ENCODE data around the gene MGMT. TPM values are rescaled to one million over a fixed set of nuclear protein-coding genes. Genes with fewer than 3 reads are reported as not detected.

Gene MGMT
- total RNA-seq, 1 donor from 2014 or later = 19.4 TPM

DNA sequence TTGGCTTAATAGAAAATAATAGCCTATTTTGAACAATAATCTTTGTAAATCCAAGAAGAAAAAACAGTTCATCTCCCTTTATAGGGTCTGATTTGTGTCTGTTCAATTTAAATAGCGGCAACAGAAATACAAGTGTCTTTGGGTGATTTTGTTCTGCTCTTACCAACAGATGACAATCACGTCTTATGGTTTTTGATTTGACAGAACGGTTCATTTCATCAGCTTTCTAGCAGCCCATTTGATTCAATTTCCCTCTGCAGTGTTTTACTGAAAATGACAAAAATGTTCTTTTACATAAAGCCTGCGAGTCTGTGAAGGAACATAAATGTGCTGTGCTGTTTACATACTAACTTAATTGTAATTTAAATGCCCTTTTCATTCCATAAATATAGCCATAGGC, 180.5 kb downstream of the MGMT start:
- no peaks in the 10 kb centered on the region for H3K36me3 ChIP-seq
- no peak overlapping the region for H3K4me3 ChIP-seq
- no peaks in the 10 kb centered on the region for H3K9me3 ChIP-seq
- TF ChIP-seq, protein P1, sequence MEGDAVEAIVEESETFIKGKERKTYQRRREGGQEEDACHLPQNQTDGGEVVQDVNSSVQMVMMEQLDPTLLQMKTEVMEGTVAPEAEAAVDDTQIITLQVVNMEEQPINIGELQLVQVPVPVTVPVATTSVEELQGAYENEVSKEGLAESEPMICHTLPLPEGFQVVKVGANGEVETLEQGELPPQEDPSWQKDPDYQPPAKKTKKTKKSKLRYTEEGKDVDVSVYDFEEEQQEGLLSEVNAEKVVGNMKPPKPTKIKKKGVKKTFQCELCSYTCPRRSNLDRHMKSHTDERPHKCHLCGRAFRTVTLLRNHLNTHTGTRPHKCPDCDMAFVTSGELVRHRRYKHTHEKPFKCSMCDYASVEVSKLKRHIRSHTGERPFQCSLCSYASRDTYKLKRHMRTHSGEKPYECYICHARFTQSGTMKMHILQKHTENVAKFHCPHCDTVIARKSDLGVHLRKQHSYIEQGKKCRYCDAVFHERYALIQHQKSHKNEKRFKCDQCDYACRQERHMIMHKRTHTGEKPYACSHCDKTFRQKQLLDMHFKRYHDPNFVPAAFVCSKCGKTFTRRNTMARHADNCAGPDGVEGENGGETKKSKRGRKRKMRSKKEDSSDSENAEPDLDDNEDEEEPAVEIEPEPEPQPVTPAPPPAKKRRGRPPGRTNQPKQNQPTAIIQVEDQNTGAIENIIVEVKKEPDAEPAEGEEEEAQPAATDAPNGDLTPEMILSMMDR (IDR thresholded peaks at IDR 0.05) = no peak
- H3K4me1 ChIP-seq = no peaks in the 10 kb centered on the region
- no peaks in the 10 kb centered on the region for H3K27me3 ChIP-seq
- no peak overlapping the region for H3K27ac ChIP-seq
- no peak for DNase-seq
- intact Hi-C loops (cut with DNase I) = no loop called here
- ATAC-seq = no peak

DNA sequence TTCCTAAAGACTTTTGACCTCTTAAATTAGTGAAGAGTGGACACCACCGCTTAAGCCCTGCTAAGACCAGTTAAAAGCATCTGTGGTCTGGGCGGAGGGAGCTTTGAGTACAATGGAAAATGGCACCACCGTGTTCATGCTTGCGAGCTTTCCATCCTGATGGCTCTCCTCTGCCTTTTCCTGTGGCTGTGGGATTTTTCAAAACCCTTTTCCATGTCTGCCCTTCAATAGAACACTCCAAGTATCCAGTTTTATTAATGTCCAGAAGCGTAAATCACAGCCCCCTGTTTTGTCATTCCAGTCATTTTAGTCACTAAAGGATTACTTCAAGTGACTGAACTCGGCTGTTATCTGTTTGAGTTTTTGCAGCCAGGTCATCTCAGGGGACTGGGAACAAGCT, 181.8 kb downstream of the MGMT start:
- H3K27ac ChIP-seq = no peak overlapping the region
- TF ChIP-seq, protein P1 (IDR thresholded peaks at IDR 0.05) = no peak
- no peaks in the 10 kb centered on the region for H3K36me3 ChIP-seq
- H3K4me3 ChIP-seq = no peak overlapping the region
- ATAC-seq = no peak
- DNase-seq = no peak
- H3K4me1 ChIP-seq = no peaks in the 10 kb centered on the region
- no peaks in the 10 kb centered on the region for H3K27me3 ChIP-seq
- intact Hi-C loops (cut with DNase I) = no loop called here
- no peaks in the 10 kb centered on the region for H3K9me3 ChIP-seq

DNA sequence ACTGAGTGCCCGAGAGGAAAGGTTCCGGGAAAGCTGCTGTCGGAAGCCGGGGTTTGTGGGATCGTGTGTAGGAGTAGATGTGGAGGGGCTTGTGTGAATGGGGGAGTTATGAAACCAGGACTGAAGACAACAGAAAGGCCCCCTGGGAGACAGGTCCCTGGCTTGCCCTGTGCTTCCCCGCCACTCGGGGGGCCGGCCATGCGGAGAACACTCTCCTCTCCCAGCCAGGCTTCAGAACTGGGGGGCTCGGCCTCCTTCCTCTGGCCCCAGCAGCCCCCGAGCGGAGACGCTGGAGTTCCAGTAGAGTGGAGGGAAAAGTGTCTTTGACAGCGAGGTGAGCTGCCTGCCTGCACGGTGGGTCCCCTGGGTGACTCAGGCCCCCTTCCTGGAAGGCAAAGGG, 185.0 kb downstream of the MGMT start:
- no peaks in the 10 kb centered on the region for H3K27me3 ChIP-seq
- TF ChIP-seq, protein P1 (IDR thresholded peaks at IDR 0.05) = no peak
- no peaks in the 10 kb centered on the region for H3K36me3 ChIP-seq
- intact Hi-C loops (cut with DNase I) = no loop called here
- no peak overlapping the region for H3K4me3 ChIP-seq
- no peak overlapping the region for H3K27ac ChIP-seq
- no peaks in the 10 kb centered on the region for H3K9me3 ChIP-seq
- DNase-seq = no peak
- H3K4me1 ChIP-seq = no peaks in the 10 kb centered on the region
- no peak for ATAC-seq

DNA sequence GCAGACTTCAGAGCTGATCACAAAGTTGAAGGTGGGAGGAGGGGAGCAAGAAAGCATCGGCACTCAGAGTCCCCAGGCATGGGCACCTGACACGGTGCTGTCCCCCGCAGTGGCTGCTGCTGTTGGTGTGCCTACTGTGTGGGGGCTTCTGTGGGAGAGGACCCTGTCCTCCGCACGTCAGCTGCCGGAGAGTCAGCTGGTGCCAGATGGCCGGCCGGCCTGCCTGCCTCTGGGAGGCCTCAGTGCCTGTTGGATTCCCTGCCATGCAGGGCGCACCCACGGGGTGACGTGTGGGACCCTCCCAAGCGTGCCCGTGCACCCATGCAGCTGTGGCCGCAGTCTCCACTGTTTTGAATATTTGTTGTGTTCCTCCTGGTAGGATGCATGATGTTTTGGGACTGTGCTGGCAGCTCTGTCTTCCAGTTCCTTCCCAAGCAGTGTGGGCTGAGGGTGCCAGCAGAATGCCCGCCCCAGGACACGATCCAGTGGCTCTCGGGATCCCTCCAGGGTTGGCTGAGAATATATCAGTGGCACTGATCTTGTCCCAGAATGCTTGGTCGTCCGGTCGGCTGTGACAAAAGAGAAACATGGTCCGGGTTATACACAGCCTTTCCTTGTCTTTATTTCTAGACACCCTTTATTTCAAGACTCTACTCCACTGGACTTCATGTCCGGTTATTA, 185.6 kb downstream of the MGMT start:
- DNase-seq (no peak), ATAC-seq (no peak)
- Histone ChIP-seq H3K27ac (no peak overlapping the region), H3K4me1 (no peaks in the 10 kb centered on the region), H3K36me3 (no peaks in the 10 kb centered on the region), H3K9me3 (no peaks in the 10 kb centered on the region), H3K27me3 (no peaks in the 10 kb centered on the region), H3K4me3 (no peak overlapping the region)
- TF ChIP-seq, protein P1 (IDR thresholded peaks at IDR 0.05) = no peak
- intact Hi-C loops (cut with DNase I) = no loop called here

DNA sequence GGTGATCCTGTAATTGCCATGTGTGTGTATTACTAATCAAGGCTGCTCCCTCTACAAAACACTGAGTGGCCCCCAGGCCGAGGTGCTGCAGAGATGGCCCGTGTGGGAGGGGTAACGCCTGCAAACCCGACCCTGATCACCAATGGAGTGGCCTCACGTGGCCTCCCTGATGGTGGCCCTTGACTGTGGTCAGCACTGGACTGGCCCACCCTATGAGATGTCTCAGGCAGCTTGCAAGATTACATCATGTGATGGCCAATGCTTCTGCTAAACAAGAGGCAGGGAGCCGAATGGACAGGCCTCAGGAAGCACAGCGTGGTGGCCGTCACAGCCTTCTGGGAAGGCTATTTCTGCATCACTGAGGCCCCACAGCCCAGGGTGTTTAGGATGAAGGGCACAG, 186.4 kb downstream of the MGMT start:
- intact Hi-C loops (cut with DNase I) = no loop called here
- ATAC-seq (no peak), DNase-seq (no peak)
- Histone ChIP-seq H3K36me3 (no peaks in the 10 kb centered on the region), H3K4me3 (no peak overlapping the region), H3K27ac (no peak overlapping the region), H3K9me3 (no peaks in the 10 kb centered on the region), H3K27me3 (no peaks in the 10 kb centered on the region), H3K4me1 (no peaks in the 10 kb centered on the region)
- TF ChIP-seq, protein P1 (IDR thresholded peaks at IDR 0.05) = no peak

DNA sequence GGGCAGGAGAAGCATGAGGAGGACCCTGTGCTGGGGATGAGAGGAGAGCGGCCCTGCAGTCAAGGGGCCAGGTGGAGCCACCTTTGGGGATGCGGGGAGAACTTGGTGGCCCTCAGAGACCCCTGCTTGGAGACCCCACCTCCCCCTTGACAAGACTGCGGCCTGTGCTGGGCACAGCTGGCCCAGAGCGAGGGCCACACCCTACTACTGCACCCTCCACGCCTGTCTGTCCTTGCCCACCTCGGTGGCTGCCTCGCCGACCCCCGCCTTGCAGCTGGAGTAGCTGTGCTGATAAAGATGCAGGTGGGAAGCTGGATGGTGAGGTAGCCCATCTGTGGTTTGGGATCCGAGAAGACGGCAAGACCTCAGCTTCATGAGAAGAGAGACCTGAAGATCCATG, 186.8 kb downstream of the MGMT start:
- Histone ChIP-seq H3K4me1 (no peaks in the 10 kb centered on the region), H3K9me3 (no peaks in the 10 kb centered on the region), H3K4me3 (no peak overlapping the region), H3K36me3 (no peaks in the 10 kb centered on the region), H3K27me3 (no peaks in the 10 kb centered on the region), H3K27ac (no peak overlapping the region)
- intact Hi-C loops (cut with DNase I) = no loop called here
- ATAC-seq (no peak), DNase-seq (no peak)
- TF ChIP-seq, protein P1 (IDR thresholded peaks at IDR 0.05) = no peak
